Mucosa of rectum (tissue), 2 donors: ENCODE results near the gene EDNRB.
"Not testable (repeated sequence)": the region's sequence is repeated elsewhere in the genome, so short reads cannot be mapped to it uniquely, and the experiment has no call there.

Source experiments
- H3K27ac ChIP-seq, 2 donors: one replicate each; pipeline ENCODE4 v1.7.0; 2013; ENCODE audit warnings: inconsistent platforms in 2 of 2, low read depth in 2 of 2, low read length in 2 of 2
- H3K27me3 ChIP-seq, 2 donors: one replicate each; pipeline ENCODE4 v1.7.0; 2013; ENCODE audit warnings: low read length in 2 of 2; ENCODE audit not compliant: control insufficient read depth in 2 of 2, insufficient read depth in 2 of 2
- H3K36me3 ChIP-seq, 2 donors: one replicate each; pipeline ENCODE4 v1.7.0; 2013; ENCODE audit warnings: low read length in 2 of 2; ENCODE audit not compliant: control insufficient read depth in 2 of 2, insufficient read depth in 2 of 2
- H3K4me1 ChIP-seq, 2 donors: one replicate each; pipeline ENCODE4 v1.7.0; 2013; ENCODE audit warnings: low read length in 2 of 2, mild to moderate bottlenecking in 1 of 2; ENCODE audit not compliant: control insufficient read depth in 2 of 2, insufficient read depth in 2 of 2
- H3K4me3 ChIP-seq, 2 donors: one replicate each; pipeline ENCODE4 v1.7.0; 2013; ENCODE audit warnings: low read length in 2 of 2
- H3K9ac ChIP-seq, 2 donors: one replicate each; pipeline ENCODE4 v1.7.0; 2013; ENCODE audit warnings: low read length in 2 of 2, low read depth in 1 of 2, mild to moderate bottlenecking in 1 of 2
- H3K9me3 ChIP-seq, 2 donors: one replicate each; pipeline ENCODE4 v1.7.0; 2013; ENCODE audit warnings: low read length in 2 of 2; ENCODE audit not compliant: control insufficient read depth in 2 of 2
- donor health status: healthy.
- donor health status: Normal muscosa, but diverticular disease.

EDNRB gene

GRCh38 chr13:77857531-77858209 lies 61.0 kb downstream of the EDNRB start:
- Histone ChIP-seq H3K4me3 (no peak overlapping the region), H3K9me3 (no peaks in the 10 kb centered on the region), H3K27me3 (no peaks in the 10 kb centered on the region), H3K4me1 (no peaks in the 10 kb centered on the region), H3K27ac (no peak overlapping the region), H3K36me3 (no peaks in the 10 kb centered on the region), H3K9ac (no peak overlapping the region)

- H3K27ac ChIP-seq = no peak overlapping the region
- H3K4me1 ChIP-seq = no peaks in the 10 kb centered on the region
- no peaks in the 10 kb centered on the region for H3K9me3 ChIP-seq
- no peak overlapping the region for H3K4me3 ChIP-seq
- H3K9ac ChIP-seq = no peak overlapping the region
- H3K36me3 ChIP-seq = no peaks in the 10 kb centered on the region
- H3K27me3 ChIP-seq = no peaks in the 10 kb centered on the region
Measured at GRCh38 chr13:77853703-77854102, 64.9 kb downstream of the EDNRB start.

- H3K9ac ChIP-seq, H3K27ac ChIP-seq, H3K36me3 ChIP-seq, H3K4me1 ChIP-seq, H3K4me3 ChIP-seq, H3K9me3 ChIP-seq, H3K27me3 ChIP-seq: not testable (repeated sequence)
Measured at GRCh38 chr13:77848050-77848449, 70.6 kb downstream of the EDNRB start.

- Histone ChIP-seq H3K27ac (no peak overlapping the region), H3K27me3 (no peaks in the 10 kb centered on the region), H3K9me3 (no peaks in the 10 kb centered on the region), H3K9ac (no peak overlapping the region), H3K4me3 (no peak overlapping the region), H3K4me1 (no peaks in the 10 kb centered on the region), H3K36me3 (no peaks in the 10 kb centered on the region)
Measured at GRCh38 chr13:77846173-77846572, 72.5 kb downstream of the EDNRB start.
